Vagina (tissue), 2 donors: ENCODE measurements around the gene ATP11C. TPM values are rescaled to one million over a fixed set of nuclear protein-coding genes. Genes with fewer than 3 reads are reported as not detected.

Experiments
- DNase-seq, 2 donors: peaks; one replicate each; pipeline ENCODE4 v3.0.0-alpha.2; 2017; ENCODE audit errors: extremely low spot score in 2 of 2
- H3K27ac ChIP-seq: fragments of 200-600 bp; sonication (generic); one replicate; pipeline ENCODE4 v1.5.1; 2019
- H3K27me3 ChIP-seq: fragments of 200-600 bp; sonication (generic); one replicate; pipeline ENCODE4 v1.5.1; 2019
- H3K36me3 ChIP-seq, 2 donors: fragments of 200-600 bp; sonication (generic); one replicate each; pipeline ENCODE4 v1.5.1; 2017 to 2019
- H3K4me1 ChIP-seq: fragments of 200-600 bp; sonication (generic); one replicate; pipeline ENCODE4 v1.5.1; 2019
- H3K4me3 ChIP-seq, 2 donors: fragments of 200-600 bp; sonication (generic); 1 replicate in 1 of 2; 2 replicates in 1 of 2; pipeline ENCODE4 v1.5.1; 2016 to 2019
- H3K9me3 ChIP-seq: fragments of 200-600 bp; sonication (generic); one replicate; pipeline ENCODE4 v1.5.1; 2019
- POLR2A ChIP-seq, 2 donors: fragments of 450-650 bp; IDR thresholded peaks; one replicate each; pipeline ENCODE4 v1.6.1; 2017; ENCODE audit warnings: antibody characterized with exemption in 2 of 2, mild to moderate bottlenecking in 2 of 2, moderate library complexity in 2 of 2
- POLR2AphosphoS5 ChIP-seq, 2 donors: sonication (generic); formaldehyde crosslinking; IDR thresholded peaks; one replicate each; pipeline ENCODE4 v1.9.0; 2017; ENCODE audit warnings: antibody characterized with exemption in 2 of 2, mild to moderate bottlenecking in 2 of 2, low read depth in 1 of 2; ENCODE audit not compliant: insufficient read depth in 1 of 2
- intact Hi-C: fragments of 100-400 bp; cut with DNase I; formaldehyde crosslinking; loops from one replicate; pipeline ENCODE4 v1.15.1; 2023
- total RNA-seq: library from RNA; depleted of rRNA; stranded (reverse); fragments of >200 nt; gene quantifications from one replicate; pipeline ENCODE4 v1.2.3, GENCODE V29; 2016
- TF ChIP-seq, protein P1 (sequence below), 3 experiments: fragments of 450-650 bp in 2 of 3; fragments of 200-600 bp in 1 of 3; sonication (generic) in 1 of 3; IDR thresholded peaks; one replicate each; pipeline ENCODE4 v1.5.1; 2017 to 2019; ENCODE audit warnings: antibody characterized with exemption in 3 of 3, mild to moderate bottlenecking in 2 of 3, moderate library complexity in 2 of 3

The ATP11C gene
- total RNA-seq, 1 donor from 2014 or later: 24.1 TPM

DNA sequence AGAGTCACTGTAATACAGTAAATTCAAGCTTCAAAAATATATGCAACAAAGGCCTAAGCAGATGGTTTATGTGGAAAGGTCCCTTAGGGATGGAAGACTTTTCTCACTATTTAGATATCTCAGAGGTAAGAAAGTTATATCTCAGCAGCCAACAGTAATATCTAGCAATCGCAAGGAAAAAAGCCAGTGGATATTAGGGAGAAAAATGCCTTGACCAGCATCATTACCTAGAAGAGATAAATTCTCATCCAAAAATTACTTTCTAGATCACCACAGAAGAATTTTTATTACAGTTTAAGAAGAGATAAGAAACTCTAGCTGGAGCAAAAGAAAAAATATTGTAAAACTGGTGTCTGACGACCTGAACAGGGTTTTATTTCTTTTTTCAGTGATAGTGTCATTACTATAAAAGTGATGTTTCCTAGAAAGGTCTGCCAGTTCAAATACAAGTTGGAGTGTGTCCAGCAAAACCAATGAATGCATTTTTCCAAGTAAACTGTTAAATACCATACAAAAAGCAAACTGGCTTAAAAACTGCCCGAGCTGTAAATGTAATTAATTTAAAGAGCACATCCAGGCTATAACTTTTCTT lies 100.0 kb downstream of the ATP11C start:
- no peaks in the 10 kb centered on the region for H3K4me1 ChIP-seq
- no peak overlapping the region for H3K4me3 ChIP-seq
- no peaks in the 10 kb centered on the region for H3K36me3 ChIP-seq
- intact Hi-C loops: no loop called here
- no peak for DNase-seq
- no peaks in the 10 kb centered on the region for H3K27me3 ChIP-seq
- TF ChIP-seq POLR2AphosphoS5 (IDR thresholded peaks at IDR 0.05; ENCODE audit: insufficient read depth in 1 of 2, low read depth in 1 of 2): no peak
- TF ChIP-seq POLR2A (IDR thresholded peaks at IDR 0.05): no peak
- TF ChIP-seq, protein P1, sequence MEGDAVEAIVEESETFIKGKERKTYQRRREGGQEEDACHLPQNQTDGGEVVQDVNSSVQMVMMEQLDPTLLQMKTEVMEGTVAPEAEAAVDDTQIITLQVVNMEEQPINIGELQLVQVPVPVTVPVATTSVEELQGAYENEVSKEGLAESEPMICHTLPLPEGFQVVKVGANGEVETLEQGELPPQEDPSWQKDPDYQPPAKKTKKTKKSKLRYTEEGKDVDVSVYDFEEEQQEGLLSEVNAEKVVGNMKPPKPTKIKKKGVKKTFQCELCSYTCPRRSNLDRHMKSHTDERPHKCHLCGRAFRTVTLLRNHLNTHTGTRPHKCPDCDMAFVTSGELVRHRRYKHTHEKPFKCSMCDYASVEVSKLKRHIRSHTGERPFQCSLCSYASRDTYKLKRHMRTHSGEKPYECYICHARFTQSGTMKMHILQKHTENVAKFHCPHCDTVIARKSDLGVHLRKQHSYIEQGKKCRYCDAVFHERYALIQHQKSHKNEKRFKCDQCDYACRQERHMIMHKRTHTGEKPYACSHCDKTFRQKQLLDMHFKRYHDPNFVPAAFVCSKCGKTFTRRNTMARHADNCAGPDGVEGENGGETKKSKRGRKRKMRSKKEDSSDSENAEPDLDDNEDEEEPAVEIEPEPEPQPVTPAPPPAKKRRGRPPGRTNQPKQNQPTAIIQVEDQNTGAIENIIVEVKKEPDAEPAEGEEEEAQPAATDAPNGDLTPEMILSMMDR (IDR thresholded peaks at IDR 0.05): no peak
- no peak overlapping the region for H3K27ac ChIP-seq
- H3K9me3 ChIP-seq: no peaks in the 10 kb centered on the region

- Histone ChIP-seq H3K36me3 (no peaks in the 10 kb centered on the region), H3K27me3 (no peaks in the 10 kb centered on the region), H3K4me1 (peaks cover 1% of the 10 kb centered on the region), H3K9me3 (no peaks in the 10 kb centered on the region), H3K27ac (no peak overlapping the region), H3K4me3 (no peak overlapping the region)
- intact Hi-C loops: no loop called here
- no peak for DNase-seq
- TF ChIP-seq, protein P1 (IDR thresholded peaks at IDR 0.05): no peak
- TF ChIP-seq POLR2A (IDR thresholded peaks at IDR 0.05) (no peak), POLR2AphosphoS5 (IDR thresholded peaks at IDR 0.05; ENCODE audit: insufficient read depth in 1 of 2, low read depth in 1 of 2) (no peak)
Measured at GRCh38 chrX:139831675-139832456, 101.0 kb downstream of the ATP11C start.

GRCh38 chrX:139831017-139831416 lies 101.8 kb downstream of the ATP11C start:
- H3K9me3 ChIP-seq: no peaks in the 10 kb centered on the region
- no peaks in the 10 kb centered on the region for H3K36me3 ChIP-seq
- H3K27me3 ChIP-seq: no peaks in the 10 kb centered on the region
- intact Hi-C loops: no loop called here
- no peak overlapping the region for H3K27ac ChIP-seq
- TF ChIP-seq, protein P1 (IDR thresholded peaks at IDR 0.05): no peak
- no peak for TF ChIP-seq POLR2AphosphoS5 (IDR thresholded peaks at IDR 0.05; ENCODE audit: insufficient read depth in 1 of 2, low read depth in 1 of 2)
- no peak for TF ChIP-seq POLR2A (IDR thresholded peaks at IDR 0.05)
- no peak overlapping the region for H3K4me3 ChIP-seq
- peaks cover 8% of the 10 kb centered on the region for H3K4me1 ChIP-seq
- DNase-seq: no peak

DNA sequence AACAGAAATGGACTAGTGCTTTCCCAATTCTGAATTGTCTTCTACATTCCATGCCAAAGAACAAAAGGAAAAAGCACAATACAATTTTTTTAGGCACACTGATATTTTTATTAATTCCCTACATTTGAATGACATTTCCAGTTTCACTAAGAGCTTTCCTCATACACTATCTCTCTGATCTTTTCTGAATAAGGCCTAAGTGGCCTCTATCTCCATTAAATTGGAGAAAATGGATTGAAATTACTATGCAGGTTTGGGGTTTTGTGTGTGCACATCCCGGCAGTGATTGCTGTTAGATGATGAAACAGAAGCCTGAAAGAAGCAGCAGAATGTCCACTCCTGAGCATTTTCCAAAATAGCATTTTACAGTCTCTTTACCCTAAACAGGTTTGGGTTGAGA lies 104.0 kb downstream of the ATP11C start:
- no peak for DNase-seq
- Histone ChIP-seq H3K36me3 (no peaks in the 10 kb centered on the region), H3K9me3 (no peaks in the 10 kb centered on the region), H3K27me3 (no peaks in the 10 kb centered on the region), H3K27ac (no peak overlapping the region), H3K4me3 (no peak overlapping the region), H3K4me1 (peaks cover 8% of the 10 kb centered on the region)
- TF ChIP-seq, protein P1 (IDR thresholded peaks at IDR 0.05): no peak
- TF ChIP-seq POLR2A (IDR thresholded peaks at IDR 0.05) (no peak), POLR2AphosphoS5 (IDR thresholded peaks at IDR 0.05; ENCODE audit: insufficient read depth in 1 of 2, low read depth in 1 of 2) (no peak)
- intact Hi-C loops: no loop called here

DNA sequence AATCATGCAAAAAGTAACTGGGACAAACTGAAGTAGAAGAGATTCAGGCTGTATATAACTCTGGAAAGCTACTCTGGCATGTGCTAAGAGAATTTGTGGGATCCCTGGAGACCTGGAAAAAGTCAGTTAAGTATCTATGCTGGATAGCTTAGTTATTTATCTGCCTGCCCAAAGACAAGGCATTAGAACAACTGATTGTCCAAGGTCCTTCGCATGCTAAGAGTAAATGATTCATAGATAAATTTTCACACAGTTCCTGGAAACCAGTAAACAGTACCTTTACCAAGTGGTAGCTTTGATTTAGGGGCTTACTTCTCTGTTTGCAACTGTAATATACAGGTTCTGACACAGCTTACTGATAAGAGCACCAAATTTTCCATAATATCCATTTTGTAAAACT lies 104.8 kb downstream of the ATP11C start:
- no peak for TF ChIP-seq POLR2A (IDR thresholded peaks at IDR 0.05)
- no peak for TF ChIP-seq POLR2AphosphoS5 (IDR thresholded peaks at IDR 0.05; ENCODE audit: insufficient read depth in 1 of 2, low read depth in 1 of 2)
- TF ChIP-seq, protein P1 (IDR thresholded peaks at IDR 0.05): no peak
- H3K4me3 ChIP-seq: no peak overlapping the region
- H3K27ac ChIP-seq: no peak overlapping the region
- peaks cover 8% of the 10 kb centered on the region for H3K4me1 ChIP-seq
- DNase-seq: no peak
- intact Hi-C loops: no loop called here
- no peaks in the 10 kb centered on the region for H3K9me3 ChIP-seq
- no peaks in the 10 kb centered on the region for H3K27me3 ChIP-seq
- no peaks in the 10 kb centered on the region for H3K36me3 ChIP-seq
